DOHH2 (cell line): Measurements from ENCODE around the gene TSHZ1.

ENCODE experiments used
- EZH2phosphoT487 ChIP-seq: fragments of 200-600 bp; sonication (generic); IDR thresholded peaks from 2 replicates; pipeline ENCODE4 v1.6.1; 2017; ENCODE audit warnings: borderline replicate concordance, mild to moderate bottlenecking, antibody characterized with exemption, low read length, moderate library complexity, mixed read lengths
- TF ChIP-seq, protein P1 (sequence below): fragments of 200-600 bp; sonication (generic); IDR thresholded peaks from one replicate; pipeline ENCODE4 v1.5.1; 2014; ENCODE audit warnings: antibody characterized with exemption, mild to moderate bottlenecking, low read depth, low read length; ENCODE audit not compliant: poor library complexity, severe bottlenecking

DNA sequence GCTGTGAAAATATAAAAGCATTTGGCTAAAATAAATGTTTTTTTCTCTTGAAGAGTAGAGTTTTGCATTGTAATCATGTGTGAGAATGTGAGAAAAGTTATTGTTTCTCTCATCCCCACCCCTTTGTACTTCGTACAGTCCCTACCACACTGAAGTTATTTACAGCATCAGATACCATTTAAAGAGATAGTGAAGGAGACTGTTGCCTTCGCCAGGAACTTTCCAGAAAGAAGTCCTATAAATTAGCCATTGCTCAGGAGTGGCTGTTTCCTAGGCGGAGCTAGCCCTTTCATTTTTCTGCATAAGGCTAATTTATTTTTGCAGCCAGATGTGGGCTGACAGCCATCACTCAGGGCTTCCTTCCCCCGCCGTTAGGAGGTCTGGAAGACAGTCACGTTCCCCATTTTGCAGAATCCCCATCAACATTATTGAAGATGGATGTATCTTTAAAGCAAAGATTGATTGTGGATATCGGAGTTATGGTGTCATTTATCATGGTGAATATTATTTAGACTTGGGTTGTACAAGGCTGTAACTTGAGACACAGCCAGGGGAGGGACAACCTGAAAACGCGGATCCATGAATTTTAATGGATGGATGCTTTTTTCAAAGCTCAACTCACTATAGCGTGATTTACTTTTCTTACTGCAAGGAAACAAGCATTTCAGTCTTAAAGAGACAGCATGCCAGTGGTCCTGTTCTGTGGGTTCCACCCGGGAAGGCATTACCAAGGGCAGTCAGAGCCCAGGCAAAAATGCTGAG is 17.1 kb downstream of the TSHZ1 start:
- TF ChIP-seq, protein P1, sequence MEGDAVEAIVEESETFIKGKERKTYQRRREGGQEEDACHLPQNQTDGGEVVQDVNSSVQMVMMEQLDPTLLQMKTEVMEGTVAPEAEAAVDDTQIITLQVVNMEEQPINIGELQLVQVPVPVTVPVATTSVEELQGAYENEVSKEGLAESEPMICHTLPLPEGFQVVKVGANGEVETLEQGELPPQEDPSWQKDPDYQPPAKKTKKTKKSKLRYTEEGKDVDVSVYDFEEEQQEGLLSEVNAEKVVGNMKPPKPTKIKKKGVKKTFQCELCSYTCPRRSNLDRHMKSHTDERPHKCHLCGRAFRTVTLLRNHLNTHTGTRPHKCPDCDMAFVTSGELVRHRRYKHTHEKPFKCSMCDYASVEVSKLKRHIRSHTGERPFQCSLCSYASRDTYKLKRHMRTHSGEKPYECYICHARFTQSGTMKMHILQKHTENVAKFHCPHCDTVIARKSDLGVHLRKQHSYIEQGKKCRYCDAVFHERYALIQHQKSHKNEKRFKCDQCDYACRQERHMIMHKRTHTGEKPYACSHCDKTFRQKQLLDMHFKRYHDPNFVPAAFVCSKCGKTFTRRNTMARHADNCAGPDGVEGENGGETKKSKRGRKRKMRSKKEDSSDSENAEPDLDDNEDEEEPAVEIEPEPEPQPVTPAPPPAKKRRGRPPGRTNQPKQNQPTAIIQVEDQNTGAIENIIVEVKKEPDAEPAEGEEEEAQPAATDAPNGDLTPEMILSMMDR, result no peak
- TF ChIP-seq EZH2phosphoT487, result no peak
